PFSK-1 (cell line): ENCODE data around the gene ARMC6.

Experiments
- FOXP2 ChIP-seq: optimal IDR thresholded peaks from 2 replicates; pipeline ENCODE3; 2011; ENCODE audit warnings: borderline replicate concordance, control low read depth, inconsistent platforms; ENCODE audit not compliant: insufficient read depth; ENCODE audit errors: extremely low read length, extremely low read depth
- POLR2AphosphoS5 ChIP-seq: IDR thresholded peaks from 2 replicates; pipeline ENCODE4 v1.6.1; 2012; ENCODE audit warnings: low read depth, mild to moderate bottlenecking, control low read depth, low read length, moderate library complexity
- SIN3A ChIP-seq: IDR thresholded peaks from 2 replicates; pipeline ENCODE4 v1.6.1; 2012; ENCODE audit warnings: mild to moderate bottlenecking, low read length, moderate library complexity, borderline replicate concordance; ENCODE audit not compliant: insufficient read depth
- TAF1 ChIP-seq: IDR thresholded peaks from 2 replicates; pipeline ENCODE4 v1.6.1; 2012; ENCODE audit warnings: low read length, control low read depth, borderline replicate concordance; ENCODE audit not compliant: insufficient read depth
- TF ChIP-seq, protein P1 (sequence below), 2 experiments: IDR thresholded peaks; 2 replicates each; pipeline versions ENCODE4 v1.6.1 to v1.8.0; 2011 to 2012; ENCODE audit warnings: low read depth in 2 of 2, low read length in 2 of 2, control low read depth in 1 of 2, inconsistent platforms in 1 of 2, mild to moderate bottlenecking in 1 of 2, moderate library complexity in 1 of 2; ENCODE audit not compliant: insufficient read depth in 1 of 2

ARMC6 gene

DNA sequence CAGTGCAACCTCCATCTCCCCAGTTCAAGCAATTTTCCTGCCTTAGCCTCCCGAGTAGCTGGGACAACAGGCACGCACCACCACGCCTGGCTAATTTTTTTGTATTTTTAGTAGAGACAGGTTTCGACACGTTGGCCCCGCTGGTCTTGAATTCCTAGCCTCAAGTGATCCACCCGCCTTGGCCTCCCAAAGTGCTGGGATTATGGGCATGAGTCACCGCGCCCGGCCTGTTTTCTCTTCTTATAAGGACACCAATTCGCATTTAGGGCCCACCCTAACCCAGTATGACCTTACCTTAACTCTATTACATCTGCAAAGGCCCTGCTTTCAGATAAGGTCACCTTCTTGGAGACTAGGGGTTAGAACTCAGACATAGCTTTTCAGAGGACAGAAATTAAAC, 69.8 kb downstream of the ARMC6 start:
- TF ChIP-seq SIN3A (no peak), TAF1 (no peak), POLR2AphosphoS5 (no peak), FOXP2 (no peak)
- TF ChIP-seq, protein P1, sequence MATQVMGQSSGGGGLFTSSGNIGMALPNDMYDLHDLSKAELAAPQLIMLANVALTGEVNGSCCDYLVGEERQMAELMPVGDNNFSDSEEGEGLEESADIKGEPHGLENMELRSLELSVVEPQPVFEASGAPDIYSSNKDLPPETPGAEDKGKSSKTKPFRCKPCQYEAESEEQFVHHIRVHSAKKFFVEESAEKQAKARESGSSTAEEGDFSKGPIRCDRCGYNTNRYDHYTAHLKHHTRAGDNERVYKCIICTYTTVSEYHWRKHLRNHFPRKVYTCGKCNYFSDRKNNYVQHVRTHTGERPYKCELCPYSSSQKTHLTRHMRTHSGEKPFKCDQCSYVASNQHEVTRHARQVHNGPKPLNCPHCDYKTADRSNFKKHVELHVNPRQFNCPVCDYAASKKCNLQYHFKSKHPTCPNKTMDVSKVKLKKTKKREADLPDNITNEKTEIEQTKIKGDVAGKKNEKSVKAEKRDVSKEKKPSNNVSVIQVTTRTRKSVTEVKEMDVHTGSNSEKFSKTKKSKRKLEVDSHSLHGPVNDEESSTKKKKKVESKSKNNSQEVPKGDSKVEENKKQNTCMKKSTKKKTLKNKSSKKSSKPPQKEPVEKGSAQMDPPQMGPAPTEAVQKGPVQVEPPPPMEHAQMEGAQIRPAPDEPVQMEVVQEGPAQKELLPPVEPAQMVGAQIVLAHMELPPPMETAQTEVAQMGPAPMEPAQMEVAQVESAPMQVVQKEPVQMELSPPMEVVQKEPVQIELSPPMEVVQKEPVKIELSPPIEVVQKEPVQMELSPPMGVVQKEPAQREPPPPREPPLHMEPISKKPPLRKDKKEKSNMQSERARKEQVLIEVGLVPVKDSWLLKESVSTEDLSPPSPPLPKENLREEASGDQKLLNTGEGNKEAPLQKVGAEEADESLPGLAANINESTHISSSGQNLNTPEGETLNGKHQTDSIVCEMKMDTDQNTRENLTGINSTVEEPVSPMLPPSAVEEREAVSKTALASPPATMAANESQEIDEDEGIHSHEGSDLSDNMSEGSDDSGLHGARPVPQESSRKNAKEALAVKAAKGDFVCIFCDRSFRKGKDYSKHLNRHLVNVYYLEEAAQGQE (IDR thresholded peaks at IDR 0.05; ENCODE audit: insufficient read depth in 1 of 2, low read depth in 2 of 2, low read length in 2 of 2), result no peak

DNA sequence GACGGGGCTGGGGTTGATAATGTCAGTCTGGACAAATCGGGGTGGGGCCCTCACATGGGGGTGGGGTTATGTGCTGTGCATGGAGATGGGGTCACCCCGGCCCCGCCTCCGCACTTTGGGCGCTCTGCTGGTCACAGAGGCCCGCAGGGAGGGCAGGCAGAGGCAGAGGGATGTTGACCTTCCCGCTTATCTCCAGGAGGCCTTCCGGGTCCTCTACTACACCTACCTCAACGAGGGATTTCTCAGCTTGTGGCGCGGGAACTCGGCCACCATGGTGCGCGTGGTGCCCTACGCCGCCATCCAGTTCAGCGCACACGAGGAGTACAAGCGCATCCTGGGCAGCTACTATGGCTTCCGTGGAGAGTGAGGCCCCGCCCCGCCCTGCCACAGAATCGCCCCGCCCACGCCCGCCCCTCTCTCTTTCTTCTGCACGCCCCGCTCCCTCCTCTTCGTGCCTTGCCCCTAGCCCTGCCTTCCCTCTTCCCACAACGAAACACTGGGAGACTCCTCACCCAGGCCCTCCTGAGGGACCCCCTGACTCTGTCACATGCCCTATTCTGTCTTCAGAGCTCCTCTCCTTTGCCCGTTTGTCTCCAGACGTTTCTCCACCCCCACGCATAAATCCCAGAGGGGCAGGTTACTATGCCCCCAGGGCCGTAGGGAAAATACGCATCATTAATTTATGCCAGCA, 72.1 kb downstream of the ARMC6 start:
- TF ChIP-seq TAF1 (no peak), POLR2AphosphoS5 (peak; percentile 38; the same call in 1 of the 2 replicates), FOXP2 (peak; percentile 25)

DNA sequence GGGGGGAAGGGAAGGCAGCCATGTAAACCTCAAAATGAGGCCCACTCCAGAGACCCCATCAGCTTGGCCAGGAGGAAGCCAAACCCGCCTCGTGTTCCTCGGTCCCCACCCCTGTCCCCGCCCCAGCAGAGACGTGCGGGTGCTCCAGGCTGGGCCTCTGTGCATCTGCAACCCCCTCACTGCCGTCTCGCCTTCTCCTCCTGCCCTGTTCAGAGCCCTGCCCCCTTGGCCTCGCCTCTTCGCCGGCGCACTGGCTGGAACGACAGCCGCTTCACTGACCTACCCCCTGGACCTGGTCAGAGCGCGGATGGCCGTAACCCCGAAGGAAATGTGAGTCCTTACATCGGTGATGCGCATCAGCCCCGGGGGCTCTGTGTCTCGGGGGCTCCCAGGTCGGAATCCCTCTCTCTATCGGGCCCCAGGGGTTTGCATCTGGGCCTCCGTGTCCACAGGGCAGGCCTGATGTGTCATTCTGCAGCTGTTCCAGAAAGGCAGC, 72.7 kb downstream of the ARMC6 start:
- no peak for TF ChIP-seq FOXP2
- TF ChIP-seq TAF1, result no peak
- TF ChIP-seq, protein P1 (IDR thresholded peaks at IDR 0.05; ENCODE audit: insufficient read depth in 1 of 2, low read depth in 2 of 2, low read length in 2 of 2), result no peak
- TF ChIP-seq SIN3A, result no peak
- TF ChIP-seq POLR2AphosphoS5, result no peak

DNA sequence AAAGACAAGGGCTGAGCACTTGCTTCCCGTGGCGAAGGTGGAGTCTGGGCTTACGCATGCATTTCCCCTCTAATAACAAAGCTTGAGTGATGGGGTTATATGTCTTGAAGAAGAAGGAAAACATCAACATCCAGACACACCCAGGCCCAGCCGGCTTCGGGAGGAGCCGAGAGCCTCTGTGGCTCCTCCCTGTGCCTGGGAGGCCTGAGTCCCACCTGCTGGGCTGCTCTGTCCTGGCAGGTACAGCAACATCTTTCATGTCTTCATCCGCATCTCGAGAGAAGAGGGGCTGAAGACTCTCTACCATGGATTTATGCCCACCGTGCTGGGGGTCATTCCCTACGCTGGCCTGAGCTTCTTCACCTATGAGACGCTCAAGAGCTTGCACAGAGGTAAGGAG, 74.3 kb downstream of the ARMC6 start:
- no peak for TF ChIP-seq FOXP2
